HG03103 (cell line): ENCODE data around the gene GAS7.

ENCODE experiments used
- ATAC-seq: cut with Tn5 transposase; IDR thresholded peaks from one replicate; pipeline ENCODE4 v1.9.1; 2021; ENCODE audit warnings: low read depth; ENCODE audit not compliant: unreplicated experiment

GAS7 gene

DNA sequence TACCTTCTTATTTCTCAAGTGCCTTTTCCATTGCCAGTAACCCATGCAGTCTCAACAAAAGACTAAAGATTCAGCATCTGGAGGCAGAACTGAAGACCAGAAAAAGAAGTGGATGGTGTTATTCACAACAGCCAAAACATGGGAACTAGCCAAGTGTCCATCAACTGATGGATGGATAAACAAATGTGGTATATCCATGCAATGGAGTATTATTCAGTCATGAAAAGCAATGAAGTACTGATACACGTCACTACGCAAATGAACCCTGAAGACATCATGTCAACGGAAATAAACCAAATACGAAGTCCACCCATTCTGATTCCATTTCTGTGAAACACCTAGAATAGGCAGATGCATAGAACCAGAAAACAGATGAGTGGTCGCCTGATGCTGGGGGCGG, 25.6 kb downstream of the GAS7 start:
- no peak for ATAC-seq

DNA sequence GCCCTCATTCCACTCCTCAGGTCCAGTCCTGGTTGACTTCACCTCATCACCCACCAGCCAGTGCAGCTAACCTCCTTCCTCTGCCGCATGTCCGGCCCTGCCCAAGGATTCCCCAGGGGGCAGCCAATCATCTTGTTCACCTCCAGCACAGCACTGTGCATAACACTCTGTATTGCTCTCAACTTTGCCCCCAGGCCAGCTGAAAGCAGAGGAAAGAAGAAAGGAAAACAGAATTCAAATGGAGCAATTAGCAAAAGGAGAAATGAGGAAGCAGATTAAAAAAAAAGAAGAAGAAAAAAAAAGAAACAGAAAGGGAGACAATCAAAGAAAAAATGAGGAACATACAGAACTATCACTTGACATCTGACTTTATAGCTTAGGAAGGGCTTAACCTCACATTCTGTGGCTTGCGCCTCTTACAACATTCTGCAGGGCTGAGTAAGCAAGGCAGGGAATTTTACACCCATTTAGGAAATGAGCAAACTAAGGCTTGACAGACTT, 26.1 kb downstream of the GAS7 start:
- no peak for ATAC-seq

DNA sequence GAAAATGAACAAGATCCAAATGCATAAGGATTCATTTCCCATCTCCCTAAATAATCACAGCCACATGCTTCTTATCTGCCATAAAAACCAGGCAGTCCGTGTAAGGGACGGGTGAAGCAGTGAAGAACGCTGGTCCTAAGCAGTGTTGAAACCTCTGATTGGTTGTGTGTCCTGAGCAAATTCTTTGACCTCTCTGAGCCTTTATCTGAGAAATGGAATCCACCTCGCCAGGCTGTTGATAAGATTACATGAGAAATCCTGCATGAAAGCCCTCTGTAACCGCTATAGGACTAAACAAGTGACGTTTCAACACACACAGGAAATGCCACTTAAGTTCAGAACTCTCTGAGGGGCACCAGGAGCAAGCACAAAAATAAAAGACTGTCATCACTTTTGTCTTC, 26.8 kb downstream of the GAS7 start:
- no peak for ATAC-seq

DNA sequence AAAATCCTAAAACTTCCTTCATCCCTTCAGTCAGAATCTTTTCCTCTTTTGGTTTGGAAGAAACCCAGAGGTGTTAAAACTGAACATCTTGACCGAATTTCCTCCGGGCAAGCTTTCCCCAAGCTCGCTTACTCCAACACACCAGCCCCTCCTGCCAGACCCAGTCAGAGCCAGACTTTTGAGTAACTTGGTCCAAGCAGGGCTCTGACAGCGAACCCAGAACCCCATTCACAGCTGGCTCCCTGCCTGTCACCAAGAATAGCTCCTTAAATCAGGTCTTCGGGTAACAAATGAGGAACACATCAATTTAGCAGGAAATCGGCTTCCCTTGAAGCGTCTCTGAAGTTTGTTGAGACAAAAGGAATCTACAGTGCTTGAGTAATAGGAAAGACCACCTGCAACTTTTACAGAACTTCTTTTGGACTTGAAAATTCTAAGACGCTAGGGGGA, 27.3 kb downstream of the GAS7 start:
- no peak for ATAC-seq

DNA sequence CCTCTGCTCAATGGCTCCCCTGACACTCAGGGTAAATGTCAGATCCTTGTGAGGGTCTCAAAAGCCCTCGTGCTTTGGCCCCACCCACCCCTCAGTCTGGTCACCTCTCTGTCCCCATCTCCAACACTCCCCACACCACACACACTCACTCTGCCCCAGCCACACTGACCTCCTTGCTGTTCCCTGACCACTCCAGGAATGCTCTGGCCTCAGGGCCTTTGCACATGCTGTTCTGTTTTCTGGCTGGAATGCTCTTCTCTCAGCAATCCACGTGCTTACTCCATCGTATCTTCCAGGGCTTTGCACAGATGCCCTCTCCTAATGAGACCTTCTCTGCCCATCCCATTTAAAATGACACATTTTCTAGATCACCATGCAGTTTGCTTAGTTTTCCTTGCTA, 28.2 kb downstream of the GAS7 start:
- no peak for ATAC-seq

- no peak for ATAC-seq
These were observed 29.1 kb downstream of the GAS7 start for GRCh38 chr17:10169290-10169689.

GRCh38 chr17:10166176-10166935, 32.0 kb downstream of the GAS7 start:
- no peak for ATAC-seq

GRCh38 chr17:10162096-10162495, 36.3 kb downstream of the GAS7 start:
- no peak for ATAC-seq

DNA sequence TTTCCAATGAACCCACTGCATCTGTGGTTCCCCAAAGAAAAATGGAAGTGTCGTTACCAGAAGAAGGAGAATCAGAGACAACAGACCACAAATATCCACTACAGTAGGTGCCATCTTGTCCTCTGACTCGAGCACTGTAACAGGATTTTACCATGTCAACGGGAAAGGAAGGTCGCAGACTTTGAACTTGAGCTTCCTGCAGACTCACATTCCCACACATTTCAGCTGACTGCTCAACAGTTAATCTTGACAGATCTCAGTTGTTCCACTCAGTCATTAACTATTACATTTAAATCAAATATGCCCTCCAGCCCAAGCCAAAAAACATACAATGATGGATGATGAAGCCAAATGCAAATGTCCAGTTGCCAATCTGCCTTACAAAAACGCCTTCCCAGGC, 37.0 kb downstream of the GAS7 start:
- no peak for ATAC-seq

- peak; percentile 59 for ATAC-seq
These were observed 41.3 kb downstream of the GAS7 start for GRCh38 chr17:10156948-10157607.

DNA sequence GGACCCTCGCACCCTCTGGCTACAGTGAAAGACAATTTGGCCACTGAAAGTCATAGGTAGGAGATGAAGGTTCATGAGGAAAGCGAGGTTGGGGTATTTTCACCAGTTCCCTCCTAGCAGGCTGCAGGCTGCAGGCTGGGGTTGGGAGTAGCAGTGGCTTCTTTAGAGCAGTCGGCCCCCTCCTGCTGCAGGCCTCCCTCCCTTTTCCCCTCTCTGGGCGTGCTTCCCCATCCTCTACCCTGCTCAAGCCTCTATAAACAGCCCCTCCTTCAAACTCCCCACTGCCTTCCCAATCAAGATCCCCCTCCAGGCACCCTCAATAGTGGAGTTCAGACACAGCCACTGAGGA, 41.8 kb downstream of the GAS7 start:
- ATAC-seq = peak; percentile 23

- ATAC-seq = no peak
These were observed 42.4 kb downstream of the GAS7 start for GRCh38 chr17:10156077-10156435.

DNA sequence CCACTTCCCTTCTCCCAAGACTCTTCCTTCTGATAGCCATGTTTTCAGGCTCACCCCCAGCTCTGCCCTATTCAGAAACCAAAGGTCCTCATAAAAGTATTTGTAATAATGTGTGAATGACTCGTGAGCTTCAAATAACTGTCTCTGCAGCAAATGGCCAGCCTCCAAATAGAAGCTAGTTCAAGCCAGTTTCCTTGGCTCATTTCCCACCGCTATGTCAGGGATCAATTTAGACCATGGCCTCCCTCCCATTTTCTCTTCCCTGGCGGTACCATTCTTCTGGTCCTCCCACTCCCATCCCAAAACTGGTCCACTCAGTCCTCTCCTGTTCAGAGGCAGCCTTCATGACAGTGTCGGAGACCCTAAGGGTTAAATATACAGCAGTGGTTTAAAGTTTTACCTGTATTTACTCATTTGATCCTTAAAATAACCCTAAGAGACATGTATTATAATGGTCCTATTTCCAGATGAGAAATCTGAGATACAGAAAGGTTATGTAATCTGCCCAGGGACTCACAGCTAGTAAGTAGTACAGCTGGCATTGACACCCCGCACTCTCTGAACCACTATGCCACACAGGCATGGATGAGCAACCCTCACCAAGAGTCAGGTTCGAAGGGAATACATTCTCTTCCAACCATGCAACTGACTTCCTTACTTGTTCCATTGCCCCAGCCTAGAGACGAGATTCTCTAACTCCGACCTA, 42.9 kb downstream of the GAS7 start:
- ATAC-seq = no peak

- no peak for ATAC-seq
These were observed 46.5 kb downstream of the GAS7 start for GRCh38 chr17:10151667-10152496.

- ATAC-seq = no peak
These were observed 48.6 kb downstream of the GAS7 start for GRCh38 chr17:10149573-10150399.

DNA sequence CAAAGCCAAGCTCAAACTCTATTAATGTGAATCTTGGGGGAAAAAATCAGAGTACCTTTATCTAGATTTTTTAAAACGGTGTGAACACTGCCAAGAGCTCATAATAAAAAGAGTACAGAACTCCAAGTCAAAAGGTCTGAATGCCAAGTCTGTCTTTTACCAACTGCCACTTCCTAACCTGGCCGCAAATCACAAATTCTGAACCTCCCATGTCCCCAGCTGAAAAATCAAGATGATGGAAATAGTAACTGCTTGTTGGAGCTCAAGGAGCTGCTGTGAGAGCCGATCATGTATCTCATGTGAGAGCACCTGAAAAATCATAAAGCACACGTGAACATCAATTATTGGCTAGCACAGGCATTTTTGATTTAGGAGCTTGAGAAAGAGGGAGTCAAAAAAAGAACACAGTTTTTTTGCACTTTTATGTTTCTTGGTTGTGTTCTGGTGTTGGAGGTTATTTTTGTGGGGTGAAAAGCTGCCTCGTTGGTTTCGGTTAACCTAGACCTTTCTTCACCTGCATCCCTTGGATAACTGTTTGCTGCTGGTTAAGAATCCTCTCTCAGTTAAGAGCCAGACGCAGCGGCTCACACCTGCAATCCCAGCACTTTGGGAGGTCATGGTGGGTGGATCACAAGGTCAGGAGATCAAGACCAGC, 50.5 kb downstream of the GAS7 start:
- no peak for ATAC-seq

DNA sequence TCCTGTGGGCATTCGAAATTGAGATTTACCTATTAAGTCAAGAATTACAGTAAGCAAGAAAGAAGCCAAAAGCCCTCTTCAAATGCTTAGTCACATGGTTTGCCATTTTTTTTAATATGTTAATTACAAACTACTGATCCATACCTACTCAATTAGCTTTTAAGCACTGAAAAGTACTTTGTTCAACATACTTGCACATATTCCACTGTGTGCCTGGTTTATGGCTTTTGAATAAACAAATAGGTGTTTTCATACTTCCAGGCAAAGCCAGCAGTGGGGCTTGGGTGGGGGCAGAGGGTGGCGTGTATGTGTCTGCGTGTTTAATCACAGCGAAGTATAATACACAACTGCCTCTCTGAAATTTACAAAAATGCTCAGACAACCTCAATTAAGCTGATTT, 51.4 kb downstream of the GAS7 start:
- ATAC-seq = no peak

GRCh38 chr17:10144982-10145381, 53.4 kb downstream of the GAS7 start:
- no peak for ATAC-seq

- ATAC-seq = no peak
These were observed 54.0 kb downstream of the GAS7 start for GRCh38 chr17:10144456-10144855.
